ENCODE measurements around the gene FGF11.

Gene FGF11

GRCh38 chr17:7407485-7408251 is 31.6 kb upstream of the FGF11 start, which contains the start of gene NLGN2:
NLGN2 (plus strand) TSS chr17:7407845; CDS start chr17:7408256, 411 bp downstream.
- no peak for DNase-seq (ENCODE audit: extremely low read depth in 1 of 2, low read depth in 1 of 2)

- no peak for DNase-seq (ENCODE audit: extremely low read depth in 1 of 2, low read depth in 1 of 2)
Observed at GRCh38 chr17:7408252-7408727, 31.0 kb upstream of the FGF11 start.

DNA sequence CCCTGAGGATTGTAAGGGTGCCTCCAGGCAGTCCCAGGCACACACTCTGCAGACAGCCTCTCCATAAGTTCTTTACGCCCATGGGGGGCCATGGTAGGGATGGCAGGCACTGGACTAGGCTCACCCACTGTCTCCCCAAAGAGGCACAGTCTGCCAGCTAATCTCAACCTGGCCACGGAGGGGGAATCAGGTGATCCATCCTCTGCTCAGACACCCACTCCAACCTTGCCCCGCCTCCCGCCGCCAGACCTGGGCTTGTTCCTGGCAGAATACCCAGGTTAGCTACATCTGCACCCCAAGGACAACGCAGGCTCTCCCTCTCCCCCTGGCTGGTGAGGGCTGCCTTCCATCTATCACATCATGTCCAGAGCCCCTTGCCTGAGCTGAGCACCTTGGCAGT is 30.4 kb upstream of the FGF11 start:
- DNase-seq (ENCODE audit: extremely low read depth in 1 of 2, low read depth in 1 of 2): no peak

DNA sequence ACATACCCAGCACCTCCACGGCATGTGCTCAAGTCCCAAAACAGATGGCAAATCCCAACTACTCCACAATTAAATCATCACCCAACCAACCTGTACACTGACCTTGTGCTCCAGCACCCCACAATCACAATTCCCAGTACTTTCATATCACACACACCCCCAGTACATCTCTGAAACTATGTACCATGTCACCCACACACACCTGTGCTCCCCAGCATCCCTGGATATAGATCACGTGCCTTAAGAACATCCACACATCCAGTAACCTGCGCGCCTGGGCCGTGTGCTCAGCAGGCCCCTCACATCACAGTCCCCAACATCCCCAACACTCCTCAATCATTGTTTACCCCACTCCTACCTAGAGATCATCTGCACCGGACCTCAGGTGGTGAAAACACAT is 29.6 kb upstream of the FGF11 start:
- no peak for DNase-seq (ENCODE audit: extremely low read depth in 1 of 2, low read depth in 1 of 2)

DNA sequence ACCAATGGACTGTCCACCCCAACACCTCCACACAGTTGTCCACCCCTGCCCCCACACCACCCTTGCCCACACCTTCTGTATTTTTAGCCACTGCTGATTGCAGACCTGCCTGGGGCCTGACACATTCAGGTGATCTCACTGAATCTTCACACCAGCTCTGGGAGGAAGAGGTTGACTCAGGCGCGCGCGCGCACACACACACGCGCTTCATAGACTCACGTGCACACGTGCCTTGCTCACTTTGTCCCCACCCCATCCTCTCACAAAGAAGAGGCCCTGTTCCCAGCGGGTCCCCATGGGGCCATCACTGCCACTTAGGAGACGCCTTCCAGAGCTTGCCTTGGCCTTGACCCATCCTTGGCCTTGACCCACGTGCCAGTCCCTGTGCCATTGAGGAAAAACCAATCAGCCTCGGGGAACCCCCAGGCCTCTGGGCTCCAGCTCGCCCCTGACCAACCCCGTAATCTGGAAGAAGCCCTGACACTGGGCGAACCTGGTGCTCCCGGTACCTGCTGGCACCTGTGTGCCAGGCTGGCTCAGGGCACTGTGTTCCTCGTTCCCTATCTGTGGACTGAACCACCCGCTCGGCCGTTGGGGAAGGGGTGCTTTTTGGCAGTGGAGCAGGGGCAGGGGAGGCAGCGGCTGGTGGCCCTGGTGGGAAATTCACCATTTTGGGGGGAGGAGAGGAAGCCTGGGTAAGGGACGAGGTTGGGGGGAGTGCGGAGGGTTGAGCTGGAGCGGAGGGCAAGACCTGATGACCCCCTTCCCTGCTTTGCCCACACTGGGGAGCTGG is 28.5 kb upstream of the FGF11 start:
- DNase-seq (ENCODE audit: extremely low read depth in 1 of 2, low read depth in 1 of 2): no peak

DNA sequence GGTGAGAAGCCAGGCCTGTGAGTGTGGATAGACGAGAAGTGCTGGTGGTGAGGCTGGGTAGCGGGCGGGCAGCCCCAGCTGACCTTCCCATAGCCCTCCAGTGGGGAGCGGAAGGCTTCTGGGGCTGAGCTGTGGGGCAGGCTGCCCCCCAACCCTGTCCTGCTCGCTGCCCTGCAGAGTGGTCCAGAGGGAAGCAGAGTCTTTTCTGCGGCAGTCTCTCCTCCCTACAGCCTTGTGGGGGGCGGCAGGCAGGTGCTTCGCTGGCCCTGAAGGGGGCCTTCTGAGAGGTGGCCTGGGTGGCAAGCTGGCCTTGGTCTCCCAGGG is 27.9 kb upstream of the FGF11 start:
- DNase-seq (ENCODE audit: extremely low read depth in 1 of 2, low read depth in 1 of 2): no peak

GRCh38 chr17:7413346-7413985 is 25.8 kb upstream of the FGF11 start:
- no peak for DNase-seq (ENCODE audit: extremely low read depth in 1 of 2, low read depth in 1 of 2)

DNA sequence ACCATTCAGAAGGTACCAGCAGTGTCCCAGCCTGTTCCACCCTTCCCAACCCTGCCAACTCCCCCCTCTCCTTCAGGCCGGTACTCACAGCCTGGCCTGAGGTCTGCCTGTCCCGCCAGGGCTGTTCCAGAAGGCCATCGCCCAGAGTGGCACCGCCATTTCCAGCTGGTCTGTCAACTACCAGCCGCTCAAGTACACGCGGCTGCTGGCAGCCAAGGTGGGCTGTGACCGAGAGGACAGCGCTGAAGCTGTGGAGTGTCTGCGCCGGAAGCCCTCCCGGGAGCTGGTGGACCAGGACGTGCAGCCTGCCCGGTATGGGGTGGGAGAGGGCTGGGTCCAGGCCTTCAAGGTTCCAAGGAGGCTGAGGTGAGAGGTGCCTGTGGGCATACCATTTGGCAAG is 24.5 kb upstream of the FGF11 start:
- no peak for DNase-seq (ENCODE audit: extremely low read depth in 1 of 2, low read depth in 1 of 2)

- no peak for DNase-seq (ENCODE audit: extremely low read depth in 1 of 2, low read depth in 1 of 2)
Observed at GRCh38 chr17:7415784-7416183, 23.5 kb upstream of the FGF11 start.

DNA sequence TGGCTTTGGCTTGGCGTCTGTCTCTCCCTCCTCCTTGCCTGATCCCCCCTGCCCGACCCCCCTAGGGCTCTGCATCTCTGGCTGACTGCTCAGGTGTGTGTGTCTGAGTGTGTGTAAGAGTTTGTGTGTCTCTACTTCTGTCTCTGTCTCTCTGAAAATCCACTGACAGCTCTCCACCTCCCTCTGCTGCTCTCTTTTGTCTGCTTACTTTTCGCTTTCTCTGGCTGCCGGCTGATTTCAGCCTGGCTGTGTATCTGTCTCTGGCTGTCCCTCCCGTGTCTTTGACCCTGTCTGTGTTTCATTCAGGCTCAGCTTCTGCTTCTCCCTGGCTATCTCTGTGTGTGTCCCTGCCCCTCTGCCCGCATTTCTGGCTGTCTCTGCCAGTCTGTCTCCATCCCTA is 23.0 kb upstream of the FGF11 start:
- no peak for DNase-seq (ENCODE audit: extremely low read depth in 1 of 2, low read depth in 1 of 2)

DNA sequence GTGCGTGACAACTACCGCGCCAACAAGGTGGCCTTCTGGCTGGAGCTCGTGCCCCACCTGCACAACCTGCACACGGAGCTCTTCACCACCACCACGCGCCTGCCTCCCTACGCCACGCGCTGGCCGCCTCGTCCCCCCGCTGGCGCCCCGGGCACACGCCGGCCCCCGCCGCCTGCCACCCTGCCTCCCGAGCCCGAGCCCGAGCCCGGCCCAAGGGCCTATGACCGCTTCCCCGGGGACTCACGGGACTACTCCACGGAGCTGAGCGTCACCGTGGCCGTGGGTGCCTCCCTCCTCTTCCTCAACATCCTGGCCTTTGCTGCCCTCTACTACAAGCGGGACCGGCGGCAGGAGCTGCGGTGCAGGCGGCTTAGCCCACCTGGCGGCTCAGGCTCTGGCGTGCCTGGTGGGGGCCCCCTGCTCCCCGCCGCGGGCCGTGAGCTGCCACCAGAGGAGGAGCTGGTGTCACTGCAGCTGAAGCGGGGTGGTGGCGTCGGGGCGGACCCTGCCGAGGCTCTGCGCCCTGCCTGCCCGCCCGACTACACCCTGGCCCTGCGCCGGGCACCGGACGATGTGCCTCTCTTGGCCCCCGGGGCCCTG is 22.2 kb upstream of the FGF11 start:
- DNase-seq (ENCODE audit: extremely low read depth in 1 of 2, low read depth in 1 of 2): no peak

GRCh38 chr17:7418472-7419152 is 20.7 kb upstream of the FGF11 start:
- no peak for DNase-seq (ENCODE audit: extremely low read depth in 1 of 2, low read depth in 1 of 2)

DNA sequence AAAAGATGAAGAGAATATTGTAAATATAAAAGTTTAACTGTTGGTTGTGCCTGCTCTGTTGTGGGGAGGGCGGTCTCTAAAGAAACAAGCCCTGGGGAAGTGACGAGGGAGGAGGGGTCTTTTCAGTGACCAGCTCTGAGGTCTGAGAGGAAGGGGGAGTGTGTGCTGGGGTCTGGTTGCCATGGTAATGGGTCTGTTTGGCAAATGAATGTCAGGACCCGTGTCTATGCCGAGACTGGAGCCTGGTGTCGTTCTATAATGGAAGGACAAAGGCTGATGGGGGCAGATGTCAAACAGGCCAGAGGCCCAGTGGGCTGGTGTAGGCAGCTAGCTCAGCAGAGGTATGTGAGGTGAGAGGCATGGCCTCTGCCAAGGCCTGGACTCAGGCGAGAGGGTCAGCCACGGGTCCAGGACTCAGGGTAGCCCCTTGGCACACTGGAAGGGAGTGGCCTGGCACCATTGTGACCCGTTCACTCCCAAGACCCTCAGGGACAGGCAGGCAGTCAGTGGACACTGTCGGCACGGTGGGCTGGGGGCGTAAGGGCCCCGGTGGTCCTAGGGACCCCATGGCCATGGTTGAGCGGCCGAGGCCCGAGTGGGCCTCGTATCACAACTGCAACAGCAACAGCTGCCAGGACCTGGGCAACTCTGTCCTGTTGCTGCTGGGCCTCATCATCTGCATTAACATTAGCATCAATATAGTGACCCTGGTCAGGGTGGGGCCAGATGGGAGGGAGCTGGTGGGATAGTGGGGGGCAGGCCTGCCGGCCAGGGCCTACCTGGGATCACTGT is 19.3 kb upstream of the FGF11 start, which contains the start of gene SPEM1:
TSS of gene SPEM1 (plus strand) at position 506 of the 792 bp plus-strand sequence. CDS start at position 567, 61 bp downstream.
- no peak for DNase-seq (ENCODE audit: extremely low read depth in 1 of 2, low read depth in 1 of 2)

DNA sequence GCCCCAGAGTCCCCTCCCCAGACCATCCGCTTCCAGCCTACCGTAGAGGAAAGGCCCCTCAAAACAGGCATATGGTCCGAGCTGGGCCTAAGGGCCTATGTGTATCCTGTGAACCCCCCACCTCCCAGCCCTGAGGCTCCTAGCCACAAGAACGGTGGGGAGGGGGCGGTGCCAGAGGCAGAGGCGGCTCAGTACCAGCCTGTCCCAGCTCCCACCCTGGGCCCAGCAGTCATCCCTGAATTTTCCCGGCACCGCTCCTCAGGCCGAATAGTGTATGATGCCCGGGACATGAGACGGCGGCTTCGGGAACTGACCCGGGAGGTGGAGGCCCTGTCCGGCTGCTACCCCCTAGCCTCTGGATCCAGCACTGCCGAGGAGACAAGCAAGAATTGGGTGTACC is 18.1 kb upstream of the FGF11 start:
- DNase-seq (ENCODE audit: extremely low read depth in 1 of 2, low read depth in 1 of 2): no peak

DNA sequence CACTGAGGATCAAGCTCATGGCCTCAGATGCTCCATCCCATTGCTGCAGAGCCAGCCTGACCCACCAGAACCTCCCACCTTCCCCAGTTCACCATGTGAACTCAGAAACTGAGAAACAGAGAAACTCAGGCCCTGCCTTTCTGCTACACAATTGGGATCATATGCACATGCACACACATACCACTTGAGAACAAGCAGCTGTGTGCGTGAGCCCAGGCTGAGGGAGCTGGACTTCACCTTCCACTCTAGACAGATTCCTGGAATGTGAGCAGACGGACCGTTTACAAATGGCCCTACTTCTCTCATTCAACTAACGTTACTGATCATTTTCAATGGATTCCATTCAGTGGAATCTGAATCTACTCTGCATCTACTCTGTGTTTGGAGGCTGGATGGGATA is 15.6 kb upstream of the FGF11 start:
- no peak for DNase-seq (ENCODE audit: extremely low read depth in 1 of 2, low read depth in 1 of 2)

DNA sequence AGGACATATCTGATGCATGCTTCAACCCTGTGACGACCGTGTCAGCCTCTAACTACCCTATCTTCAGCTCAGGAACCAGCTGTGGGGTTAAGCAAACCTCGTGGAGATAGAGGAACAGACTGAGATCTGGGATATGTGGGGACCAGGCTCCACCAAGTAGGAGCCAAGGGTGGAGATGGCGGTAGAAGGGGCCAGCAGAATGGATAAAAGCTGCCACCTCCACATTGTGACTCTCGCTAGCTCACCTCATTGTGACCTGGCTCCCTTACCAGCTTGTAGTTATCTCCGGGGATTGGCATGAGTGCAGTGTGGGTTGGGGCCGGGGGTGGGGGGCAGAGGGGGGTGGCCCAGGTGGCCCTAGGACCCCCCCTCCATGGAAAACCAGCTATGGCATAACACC is 14.0 kb upstream of the FGF11 start, which contains the start of gene SPEM2:
TSS of gene SPEM2 (plus strand) at position 301 of the 400 bp plus-strand sequence. CDS start at position 374, 73 bp downstream.
- DNase-seq (ENCODE audit: extremely low read depth in 1 of 2, low read depth in 1 of 2): no peak

GRCh38 chr17:7425756-7426155 is 13.6 kb upstream of the FGF11 start:
- DNase-seq (ENCODE audit: extremely low read depth in 1 of 2, low read depth in 1 of 2): no peak

DNA sequence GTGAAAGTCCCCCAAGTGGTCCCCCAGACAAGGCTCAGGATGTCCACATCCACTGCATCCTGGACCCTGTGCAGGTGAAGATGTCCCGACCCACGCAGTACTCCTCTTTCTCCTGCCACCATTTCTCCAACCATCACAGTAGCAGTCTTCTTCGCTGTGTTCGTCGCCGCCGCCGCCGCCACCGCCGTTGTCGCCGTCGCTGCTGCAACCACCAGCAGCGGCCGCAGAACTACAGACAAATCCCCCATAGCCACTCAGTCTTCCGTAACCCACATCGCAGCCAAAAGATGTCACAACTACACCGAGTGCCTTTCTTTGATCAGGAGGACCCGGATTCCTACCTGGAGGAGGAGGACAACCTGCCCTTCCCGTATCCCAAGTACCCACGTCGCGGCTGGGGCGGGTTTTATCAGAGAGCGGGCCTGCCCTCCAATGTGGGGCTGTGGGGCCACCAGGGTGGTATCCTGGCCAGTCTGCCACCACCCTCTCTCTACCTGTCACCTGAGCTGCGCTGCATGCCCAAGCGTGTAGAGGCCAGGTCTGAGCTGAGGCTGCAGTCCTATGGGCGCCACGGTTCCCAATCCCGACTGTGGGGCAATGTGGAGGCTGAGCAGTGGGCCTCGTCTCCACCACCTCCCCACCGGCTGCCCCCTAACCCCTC is 13.0 kb upstream of the FGF11 start:
- DNase-seq (ENCODE audit: extremely low read depth in 1 of 2, low read depth in 1 of 2): no peak

DNA sequence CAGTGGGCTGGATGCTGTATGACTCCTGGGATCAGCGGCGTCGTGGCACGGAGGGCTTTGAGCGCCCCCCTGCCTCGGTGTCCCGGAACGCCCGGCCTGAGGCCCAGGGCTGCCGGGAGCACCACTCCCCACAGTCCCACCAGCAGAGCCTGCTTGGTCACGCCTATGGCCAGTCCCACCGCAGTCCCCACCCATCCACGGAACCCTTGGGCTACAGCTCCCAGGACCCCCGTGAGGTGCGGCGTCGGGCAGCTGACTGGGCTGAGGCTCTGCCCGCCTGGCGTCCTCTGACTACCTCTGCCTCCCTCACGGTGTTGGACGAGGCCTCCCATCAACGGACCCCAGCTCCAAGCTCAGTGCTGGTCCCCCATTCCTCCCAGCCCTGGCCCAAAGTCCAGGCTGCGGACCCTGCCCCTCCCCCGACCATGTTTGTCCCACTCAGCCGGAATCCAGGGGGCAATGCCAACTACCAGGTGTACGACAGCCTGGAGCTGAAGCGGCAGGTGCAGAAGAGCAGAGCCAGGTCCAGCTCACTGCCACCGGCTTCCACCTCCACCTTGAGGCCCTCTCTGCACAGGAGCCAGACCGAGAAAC is 12.3 kb upstream of the FGF11 start:
- DNase-seq (ENCODE audit: extremely low read depth in 1 of 2, low read depth in 1 of 2): no peak

Data from stimulated activated CD8-positive, alpha-beta memory T cell treated with anti-CD3 and anti-CD28 coated beads, Interleukin-7, amount 100 ng/mL, for 48 hours (primary cell).